Occipital lobe (tissue), 2 donors: ENCODE results near the gene SOHLH1. TPM values are rescaled to one million over a fixed set of nuclear protein-coding genes. Genes with fewer than 3 reads are reported as not detected.

Experiments used
- DNase-seq: peaks from one replicate; lab custom pipeline; 2025; lab: John Stamatoyannopoulos, UW
- total RNA-seq: library from RNA; depleted of rRNA; stranded (reverse); fragments of >200 nt; gene quantifications from one replicate; pipeline ENCODE4 v1.2.3, GENCODE V29; 2014

The SOHLH1 gene
- total RNA-seq, 1 donor from 2014 or later = not detected

GRCh38 chr9:135705376-135705775, 6.1 kb upstream of the SOHLH1 start:
- DNase-seq = no peak

- no peak for DNase-seq
Measured at GRCh38 chr9:135704483-135704882, 5.2 kb upstream of the SOHLH1 start.

- peak; percentile 36 for DNase-seq
Measured at GRCh38 chr9:135703726-135704125, 4.4 kb upstream of the SOHLH1 start.

GRCh38 chr9:135701959-135702721, 2.9 kb upstream of the SOHLH1 start, which contains the start of gene KCNT1:
KCNT1 (plus strand) TSS chr9:135702185; CDS start chr9:135702259, 74 bp downstream.
- no peak for DNase-seq

- no peak for DNase-seq
Measured at GRCh38 chr9:135701067-135701958, 2.0 kb upstream of the SOHLH1 start.

GRCh38 chr9:135700525-135700924, 1.2 kb upstream of the SOHLH1 start:
- no peak for DNase-seq

GRCh38 chr9:135698767-135699166, 514 bp downstream of the SOHLH1 start:
- DNase-seq = no peak

GRCh38 chr9:135698236-135698635, 1.0 kb downstream of the SOHLH1 start:
- DNase-seq = no peak

GRCh38 chr9:135697226-135697625, 2.1 kb downstream of the SOHLH1 start:
- DNase-seq = no peak

- DNase-seq = no peak
Measured at GRCh38 chr9:135696446-135696845, 2.8 kb downstream of the SOHLH1 start.

GRCh38 chr9:135695642-135696041, 3.6 kb downstream of the SOHLH1 start:
- no peak for DNase-seq

- DNase-seq = no peak
Measured at GRCh38 chr9:135695036-135695435, 4.2 kb downstream of the SOHLH1 start.

GRCh38 chr9:135694414-135694813, 4.9 kb downstream of the SOHLH1 start:
- DNase-seq = no peak

GRCh38 chr9:135693771-135694170, 5.5 kb downstream of the SOHLH1 start:
- DNase-seq = no peak

GRCh38 chr9:135693265-135693664, 6.0 kb downstream of the SOHLH1 start:
- DNase-seq = peak; percentile 56

- peak; percentile 64 for DNase-seq
Measured at GRCh38 chr9:135692410-135692809, 6.9 kb downstream of the SOHLH1 start.

GRCh38 chr9:135690836-135691570, 8.3 kb downstream of the SOHLH1 start:
- no peak for DNase-seq

- DNase-seq = no peak
Measured at GRCh38 chr9:135689011-135689410, 10.3 kb downstream of the SOHLH1 start.

GRCh38 chr9:135687216-135687615, 12.1 kb downstream of the SOHLH1 start:
- no peak for DNase-seq

GRCh38 chr9:135684691-135685090, 14.6 kb downstream of the SOHLH1 start:
- no peak for DNase-seq

GRCh38 chr9:135683401-135684034, 15.8 kb downstream of the SOHLH1 start:
- no peak for DNase-seq
